Peyer's patch (tissue), 4 donors: ENCODE results near the gene FCN1.

Experiments
- POLR2A ChIP-seq, 2 donors: fragments of 450-650 bp; IDR thresholded peaks; one replicate each; pipeline ENCODE4 v1.5.1; 2017; ENCODE audit warnings: antibody characterized with exemption in 2 of 2, mild to moderate bottlenecking in 2 of 2, moderate library complexity in 2 of 2
- TF ChIP-seq, protein P1 (sequence below), 6 experiments: fragments of 450-650 bp in 4 of 6; fragments of 200-600 bp in 2 of 6; sonication (generic) in 1 of 6; IDR thresholded peaks; one replicate each; pipeline ENCODE4 v1.5.1; 2017 to 2019; ENCODE audit warnings: antibody characterized with exemption in 6 of 6, mild to moderate bottlenecking in 3 of 6, moderate library complexity in 1 of 6

DNA sequence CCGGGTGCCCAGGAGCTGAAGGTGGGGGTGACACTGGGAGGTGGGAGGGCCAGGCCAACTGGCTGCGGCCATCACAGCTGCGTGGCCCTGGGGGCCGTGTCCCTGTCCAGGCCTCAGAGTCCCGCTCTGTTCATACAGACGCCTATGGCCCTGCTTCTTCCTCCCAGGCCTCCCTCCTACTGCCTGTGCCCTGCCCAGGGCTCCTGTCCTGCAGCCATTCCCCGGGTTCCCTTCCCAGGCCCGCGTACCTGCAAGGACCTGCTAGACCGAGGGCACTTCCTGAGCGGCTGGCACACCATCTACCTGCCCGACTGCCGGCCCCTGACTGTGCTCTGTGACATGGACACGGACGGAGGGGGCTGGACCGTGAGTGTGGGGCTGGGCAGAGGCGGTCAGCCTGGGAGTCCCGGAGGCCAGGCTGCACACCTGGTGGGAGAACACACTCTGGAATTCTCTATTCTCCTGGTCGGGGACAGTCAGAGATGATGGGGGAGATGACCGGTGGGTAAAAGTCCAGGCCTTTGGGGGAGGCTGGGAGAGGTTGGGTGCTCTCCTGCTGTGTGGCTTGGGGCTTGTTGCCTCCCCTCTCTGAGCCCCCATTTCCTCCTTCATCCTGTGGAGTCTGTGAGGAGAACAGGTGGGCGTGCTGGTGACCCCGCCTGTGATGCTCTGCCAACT lies 32.6 kb downstream of the FCN1 start:
- TF ChIP-seq, protein P1, sequence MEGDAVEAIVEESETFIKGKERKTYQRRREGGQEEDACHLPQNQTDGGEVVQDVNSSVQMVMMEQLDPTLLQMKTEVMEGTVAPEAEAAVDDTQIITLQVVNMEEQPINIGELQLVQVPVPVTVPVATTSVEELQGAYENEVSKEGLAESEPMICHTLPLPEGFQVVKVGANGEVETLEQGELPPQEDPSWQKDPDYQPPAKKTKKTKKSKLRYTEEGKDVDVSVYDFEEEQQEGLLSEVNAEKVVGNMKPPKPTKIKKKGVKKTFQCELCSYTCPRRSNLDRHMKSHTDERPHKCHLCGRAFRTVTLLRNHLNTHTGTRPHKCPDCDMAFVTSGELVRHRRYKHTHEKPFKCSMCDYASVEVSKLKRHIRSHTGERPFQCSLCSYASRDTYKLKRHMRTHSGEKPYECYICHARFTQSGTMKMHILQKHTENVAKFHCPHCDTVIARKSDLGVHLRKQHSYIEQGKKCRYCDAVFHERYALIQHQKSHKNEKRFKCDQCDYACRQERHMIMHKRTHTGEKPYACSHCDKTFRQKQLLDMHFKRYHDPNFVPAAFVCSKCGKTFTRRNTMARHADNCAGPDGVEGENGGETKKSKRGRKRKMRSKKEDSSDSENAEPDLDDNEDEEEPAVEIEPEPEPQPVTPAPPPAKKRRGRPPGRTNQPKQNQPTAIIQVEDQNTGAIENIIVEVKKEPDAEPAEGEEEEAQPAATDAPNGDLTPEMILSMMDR (IDR thresholded peaks at IDR 0.05), result no peak
- no peak for TF ChIP-seq POLR2A (IDR thresholded peaks at IDR 0.05)
